Large intestine (tissue), 3 donors: Measurements from ENCODE around the gene NEIL3. TPM values are rescaled to one million over a fixed set of nuclear protein-coding genes. Genes with fewer than 3 reads are reported as not detected.

ENCODE experiments used
- DNase-seq, 2 donors: peaks; one replicate each; pipeline versions ENCODE4 v3.0.0 to v3.0.0-alpha.2; 2013
- H3K27ac ChIP-seq: one replicate; pipeline ENCODE4 v1.5.1; 2013; ENCODE audit warnings: low read length
- H3K27me3 ChIP-seq: 2 replicates; pipeline ENCODE4 v1.6.1; 2013; ENCODE audit warnings: low read length; ENCODE audit not compliant: control insufficient read depth, insufficient read depth
- H3K36me3 ChIP-seq: 2 replicates; pipeline ENCODE4 v1.6.1; 2013; ENCODE audit warnings: low read length; ENCODE audit not compliant: control insufficient read depth, insufficient read depth
- H3K4me1 ChIP-seq: one replicate; pipeline ENCODE4 v1.6.1; 2013; ENCODE audit warnings: low read length; ENCODE audit not compliant: control insufficient read depth, insufficient read depth
- H3K4me3 ChIP-seq: one replicate; pipeline ENCODE4 v1.5.1; 2013; ENCODE audit warnings: low read length
- H3K9me3 ChIP-seq: one replicate; pipeline ENCODE4 v1.6.1; 2013; ENCODE audit warnings: mild to moderate bottlenecking, low read depth, low read length, moderate library complexity; ENCODE audit not compliant: control insufficient read depth
- WGBS: methylation state at CpG from one replicate; pipeline ENCODE4 v1.1.5; 2013; ENCODE audit warnings: low lambda C conversion rate; ENCODE audit not compliant: insufficient coverage; 5-methylcytosine and 5-hydroxymethylcytosine counted together
- polyA plus RNA-seq: library from polyadenylated mRNA; unstranded; fragments of 120-200 nt; gene quantifications from one replicate; pipeline ENCODE4 v1.2.1, GENCODE V29; 2013

The NEIL3 gene
- polyA plus RNA-seq, 1 donor: 2.6 TPM

GRCh38 chr4:177385576-177386277 lies 76.1 kb downstream of the NEIL3 start:
- no CpG with 5 or more reads among the region's 2 CpGs for WGBS
- H3K4me3 ChIP-seq: no peak overlapping the region
- no peak for DNase-seq
- no peaks in the 10 kb centered on the region for H3K36me3 ChIP-seq
- H3K27ac ChIP-seq: no peak overlapping the region
- H3K9me3 ChIP-seq: peaks cover 3% of the 10 kb centered on the region
- H3K27me3 ChIP-seq: no peaks in the 10 kb centered on the region
- no peaks in the 10 kb centered on the region for H3K4me1 ChIP-seq

GRCh38 chr4:177386278-177386815 lies 76.7 kb downstream of the NEIL3 start:
- no peaks in the 10 kb centered on the region for H3K4me1 ChIP-seq
- H3K27me3 ChIP-seq: no peaks in the 10 kb centered on the region
- no peaks in the 10 kb centered on the region for H3K9me3 ChIP-seq
- no peaks in the 10 kb centered on the region for H3K36me3 ChIP-seq
- no CpG with 5 or more reads among the region's 5 CpGs for WGBS
- H3K4me3 ChIP-seq: no peak overlapping the region
- DNase-seq: no peak
- no peak overlapping the region for H3K27ac ChIP-seq

GRCh38 chr4:177391287-177391686 lies 81.6 kb downstream of the NEIL3 start:
- H3K27me3 ChIP-seq: no peaks in the 10 kb centered on the region
- no peaks in the 10 kb centered on the region for H3K36me3 ChIP-seq
- no peak for DNase-seq
- 60% methylated on average over 1 of the region's 3 CpGs for WGBS
- H3K9me3 ChIP-seq: no peaks in the 10 kb centered on the region
- no peak overlapping the region for H3K27ac ChIP-seq
- no peak overlapping the region for H3K4me3 ChIP-seq
- no peaks in the 10 kb centered on the region for H3K4me1 ChIP-seq

- no peak for DNase-seq
- Histone ChIP-seq H3K9me3 (no peaks in the 10 kb centered on the region), H3K4me1 (no peaks in the 10 kb centered on the region), H3K27ac (no peak overlapping the region), H3K4me3 (no peak overlapping the region), H3K36me3 (no peaks in the 10 kb centered on the region), H3K27me3 (no peaks in the 10 kb centered on the region)
- WGBS: 93% methylated on average over 2 of the region's 6 CpGs
Observed at GRCh38 chr4:177391953-177392352, 82.3 kb downstream of the NEIL3 start.

GRCh38 chr4:177393236-177393635 lies 83.6 kb downstream of the NEIL3 start:
- no CpG with 5 or more reads among the region's 8 CpGs for WGBS
- Histone ChIP-seq H3K36me3 (no peaks in the 10 kb centered on the region), H3K4me1 (no peaks in the 10 kb centered on the region), H3K27ac (no peak overlapping the region), H3K4me3 (no peak overlapping the region), H3K27me3 (no peaks in the 10 kb centered on the region), H3K9me3 (no peaks in the 10 kb centered on the region)
- no peak for DNase-seq

- H3K36me3 ChIP-seq: no peaks in the 10 kb centered on the region
- 100% methylated on average over 2 of the region's 2 CpGs for WGBS
- no peaks in the 10 kb centered on the region for H3K27me3 ChIP-seq
- no peak overlapping the region for H3K4me3 ChIP-seq
- no peaks in the 10 kb centered on the region for H3K4me1 ChIP-seq
- no peak for DNase-seq
- H3K27ac ChIP-seq: no peak overlapping the region
- H3K9me3 ChIP-seq: no peaks in the 10 kb centered on the region
Observed at GRCh38 chr4:177396352-177396751, 86.7 kb downstream of the NEIL3 start.

- Histone ChIP-seq H3K27me3 (no peaks in the 10 kb centered on the region), H3K36me3 (no peaks in the 10 kb centered on the region), H3K27ac (no peak overlapping the region), H3K4me1 (no peaks in the 10 kb centered on the region), H3K9me3 (no peaks in the 10 kb centered on the region), H3K4me3 (no peak overlapping the region)
- WGBS: no CpG with 5 or more reads among the region's 2 CpGs
- no peak for DNase-seq
Observed at GRCh38 chr4:177400030-177400429, 90.4 kb downstream of the NEIL3 start.

- DNase-seq: no peak
- H3K4me3 ChIP-seq: no peak overlapping the region
- WGBS: 80% methylated on average over 1 of the region's 5 CpGs
Observed at GRCh38 chr4:177401658-177402273, 92.1 kb downstream of the NEIL3 start.

GRCh38 chr4:177403746-177404145 lies 94.1 kb downstream of the NEIL3 start:
- Histone ChIP-seq H3K9me3 (peaks cover 6% of the 10 kb centered on the region), H3K27me3 (no peaks in the 10 kb centered on the region), H3K36me3 (no peaks in the 10 kb centered on the region), H3K4me3 (no peak overlapping the region), H3K4me1 (no peaks in the 10 kb centered on the region), H3K27ac (no peak overlapping the region)
- 40% methylated on average over 1 of the region's 6 CpGs for WGBS
- no peak for DNase-seq

More at GRCh38 chr4:177401658-177402273, 92.1 kb downstream of the NEIL3 start:
- Histone ChIP-seq H3K27ac (no peak overlapping the region), H3K9me3 (no peaks in the 10 kb centered on the region), H3K4me1 (no peaks in the 10 kb centered on the region), H3K27me3 (no peaks in the 10 kb centered on the region), H3K36me3 (no peaks in the 10 kb centered on the region)

GRCh38 chr4:177404342-177404741 lies 94.7 kb downstream of the NEIL3 start:
- H3K9me3 ChIP-seq: peaks cover 6% of the 10 kb centered on the region
- H3K4me1 ChIP-seq: no peaks in the 10 kb centered on the region
- H3K36me3 ChIP-seq: no peaks in the 10 kb centered on the region
- H3K27ac ChIP-seq: no peak overlapping the region
- no CpG with 5 or more reads among the region's 3 CpGs for WGBS
- H3K27me3 ChIP-seq: no peaks in the 10 kb centered on the region
- no peak overlapping the region for H3K4me3 ChIP-seq
- DNase-seq: no peak
